B cell (primary cell): ENCODE results near the gene BCKDHA.

Experiments used
- EZH2 ChIP-seq: IDR thresholded peaks from 2 replicates; pipeline ENCODE4 v1.6.1; 2012; ENCODE audit warnings: borderline replicate concordance, low read depth, mild to moderate bottlenecking, moderate library complexity, low read length; ENCODE audit not compliant: insufficient read depth, poor library complexity, severe bottlenecking
- TF ChIP-seq, protein P1 (sequence below): fragments of 200-600 bp; IDR thresholded peaks from one replicate; pipeline ENCODE4 v1.8.0; 2022; ENCODE audit warnings: antibody characterized with exemption, mild to moderate bottlenecking

DNA sequence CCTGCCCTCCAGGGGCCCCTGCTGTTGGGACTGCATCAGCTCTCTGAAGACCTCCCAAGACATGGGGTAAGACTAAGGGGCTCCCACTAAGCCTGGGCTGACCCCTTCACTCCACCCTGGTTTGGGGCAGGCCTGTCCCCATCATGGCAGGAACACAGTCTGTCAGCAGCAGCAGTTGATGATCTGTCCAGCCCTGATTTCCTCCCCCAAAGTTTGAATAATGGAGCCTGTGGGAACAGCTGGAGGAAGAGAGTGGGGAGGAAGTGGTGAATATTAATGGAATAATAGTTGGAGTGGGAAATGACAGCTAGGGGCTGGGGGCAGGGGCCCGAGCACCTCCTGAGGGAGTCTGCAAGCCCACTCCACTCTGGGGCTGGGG, 30.9 kb downstream of the BCKDHA start:
- TF ChIP-seq, protein P1, sequence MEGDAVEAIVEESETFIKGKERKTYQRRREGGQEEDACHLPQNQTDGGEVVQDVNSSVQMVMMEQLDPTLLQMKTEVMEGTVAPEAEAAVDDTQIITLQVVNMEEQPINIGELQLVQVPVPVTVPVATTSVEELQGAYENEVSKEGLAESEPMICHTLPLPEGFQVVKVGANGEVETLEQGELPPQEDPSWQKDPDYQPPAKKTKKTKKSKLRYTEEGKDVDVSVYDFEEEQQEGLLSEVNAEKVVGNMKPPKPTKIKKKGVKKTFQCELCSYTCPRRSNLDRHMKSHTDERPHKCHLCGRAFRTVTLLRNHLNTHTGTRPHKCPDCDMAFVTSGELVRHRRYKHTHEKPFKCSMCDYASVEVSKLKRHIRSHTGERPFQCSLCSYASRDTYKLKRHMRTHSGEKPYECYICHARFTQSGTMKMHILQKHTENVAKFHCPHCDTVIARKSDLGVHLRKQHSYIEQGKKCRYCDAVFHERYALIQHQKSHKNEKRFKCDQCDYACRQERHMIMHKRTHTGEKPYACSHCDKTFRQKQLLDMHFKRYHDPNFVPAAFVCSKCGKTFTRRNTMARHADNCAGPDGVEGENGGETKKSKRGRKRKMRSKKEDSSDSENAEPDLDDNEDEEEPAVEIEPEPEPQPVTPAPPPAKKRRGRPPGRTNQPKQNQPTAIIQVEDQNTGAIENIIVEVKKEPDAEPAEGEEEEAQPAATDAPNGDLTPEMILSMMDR, result no peak
- no peak for TF ChIP-seq EZH2
